ENCODE data around the gene IFT80. TPM values are rescaled to one million over a fixed set of nuclear protein-coding genes. Genes with fewer than 3 reads are reported as not detected.

IFT80 gene
- total and polyA plus RNA-seq, 9 of the 15 experiments (the other 6 are each of a cell fraction or from before 2014, with no cell fraction given): 6.7 to 21.1 (median 16.4) TPM

- TF ChIP-seq ATF7 (IDR thresholded peaks at IDR 0.05): peak; percentile 55; the same call in 1 of the 2 replicates
- no peak for TF ChIP-seq PRMT5 (CRISPR knock-in tag; IDR thresholded peaks at IDR 0.05)
- TF ChIP-seq ATF6 (CRISPR knock-in tag; IDR thresholded peaks at IDR 0.05): no peak
- TF ChIP-seq MBD2 (IDR thresholded peaks at IDR 0.05; ENCODE audit: borderline replicate concordance, low read depth): no peak
- no peak for TF ChIP-seq ZNF184 (CRISPR knock-in tag; IDR thresholded peaks at IDR 0.05)
- no peak for TF ChIP-seq ZNF778 (CRISPR knock-in tag; IDR thresholded peaks at IDR 0.05)
- no peak for TF ChIP-seq ZNF431 (CRISPR knock-in tag; IDR thresholded peaks at IDR 0.05)
- TF ChIP-seq THRB (CRISPR knock-in tag; conservative IDR thresholded peaks at IDR 0.05): no peak
- TF ChIP-seq ZNF197 (CRISPR knock-in tag; IDR thresholded peaks at IDR 0.05; ENCODE audit: low read depth): no peak
- no peak for TF ChIP-seq ETV6 (IDR thresholded peaks at IDR 0.05; ENCODE audit: borderline replicate concordance in 1 of 2, low read depth in 2 of 2, low read length in 1 of 2)
- no peak for TF ChIP-seq ETV6 (CRISPR knock-in tag; IDR thresholded peaks at IDR 0.05; ENCODE audit: borderline replicate concordance)
- TF ChIP-seq SUPT5H (IDR thresholded peaks at IDR 0.05): no peak
- TF ChIP-seq PATZ1 (CRISPR knock-in tag; IDR thresholded peaks at IDR 0.05; ENCODE audit: borderline replicate concordance): no peak
- TF ChIP-seq GTF2A2 (tag; IDR thresholded peaks at IDR 0.05): no peak
- TF ChIP-seq ZBTB12 (CRISPR knock-in tag; IDR thresholded peaks at IDR 0.05): no peak
- no peak for TF ChIP-seq ZNF518B (CRISPR knock-in tag; IDR thresholded peaks at IDR 0.05)
- no peak for TF ChIP-seq ZNF143 (CRISPR knock-in tag; IDR thresholded peaks at IDR 0.05)
- no peak for TF ChIP-seq ESRRB (CRISPR knock-in tag; IDR thresholded peaks at IDR 0.05; ENCODE audit: borderline replicate concordance)
Measured at GRCh38 chr3:160225176-160226025, 173.6 kb downstream of the IFT80 start, which contains the start of gene C3orf80 (continued).

All from K562 (cell line).